HCT116 (cell line): Measurements from ENCODE around the gene PAQR4. TPM values are rescaled to one million over a fixed set of nuclear protein-coding genes. Genes with fewer than 3 reads are reported as not detected.
A peak's percentile ranks its signal among the peaks of the same experiment; 100 is the strongest.

ENCODE experiments used
- ATAC-seq: fragments of 200-7000 bp; cut with Tn5 transposase; 2 replicates; pipeline ENCODE4 v1.9.1; 2020; ENCODE audit warnings: mild to moderate bottlenecking, moderate library complexity
- BruUV-seq: library from RNA; stranded (reverse); fragments of 400-500 nt; replicated peaks from 2 replicates; lab custom pipeline; 2021; lab: Mats Ljungman, UMichigan
- CTCF ChIA-PET: fragments of 300-600 bp; sonication (Branson Sonifier 250); formaldehyde crosslinking; loops from one replicate; lab custom pipeline; 2021; ENCODE audit warnings: antibody characterized with exemption; lab: Charles Lee
- POLR2A ChIA-PET: fragments of 300-600, 350-600 bp; sonication (Branson Sonifier 250); formaldehyde crosslinking; loops from one replicate; lab custom pipeline; 2021; ENCODE audit warnings: antibody characterized with exemption; lab: Charles Lee
- RAD21 ChIA-PET, 2 experiments: fragments of 300-600 bp; sonication (Branson Sonifier 250); formaldehyde crosslinking; loops; one replicate each; lab custom pipeline; 2023; ENCODE audit warnings: low total read pairs in 2 of 2; ENCODE audit not compliant: uncharacterized antibody in 2 of 2, unreplicated experiment in 2 of 2, low non-redundant PET in 1 of 2; lab: Charles Lee
- DNase-seq: peaks from one replicate; pipeline ENCODE4 v3.0.0-alpha.2; 2010; ENCODE audit warnings: low read depth, low spot score
- H2AFZ ChIP-seq: fragments of 200-600 bp; shearing (Covaris generic), sonication (generic); 2 replicates; pipeline ENCODE4 v1.6.1; 2017; ENCODE audit warnings: low read depth, mixed run types, mixed read lengths, antibody characterized with exemption, low read length; ENCODE audit not compliant: poor library complexity, severe bottlenecking
- H3K27ac ChIP-seq: 2 replicates; pipeline ENCODE4 v1.5.1; 2012; ENCODE audit warnings: low read depth, low read length
- H3K27me3 ChIP-seq: fragments of 200-600 bp; sonication (generic); 2 replicates; pipeline ENCODE4 v1.6.1; 2016; ENCODE audit warnings: mixed run types, low read length, mixed read lengths; ENCODE audit not compliant: insufficient read depth
- H3K36me3 ChIP-seq, 2 experiments: fragments of 200-500 bp in 1 of 2; fragments of 200-600 bp in 1 of 2; sonication (Bioruptor generic) in 1 of 2; sonication (generic) in 1 of 2; 2 replicates each; pipeline versions ENCODE4 v1.5.1 to v1.6.1; 2014 to 2016; ENCODE audit warnings: low read length in 2 of 2, inconsistent platforms in 1 of 2, mixed read lengths in 1 of 2, mixed run types in 1 of 2; ENCODE audit not compliant: insufficient read depth in 2 of 2, control insufficient read depth in 1 of 2
- H3K4me1 ChIP-seq, 2 experiments: fragments of 200-600 bp in 1 of 2; sonication (generic) in 1 of 2; 2 replicates each; pipeline versions ENCODE4 v1.5.1 to v1.6.1; 2012 to 2017; ENCODE audit warnings: low read length in 2 of 2, inconsistent platforms in 1 of 2, mild to moderate bottlenecking in 1 of 2, mixed read lengths in 1 of 2, mixed run types in 1 of 2, moderate library complexity in 1 of 2; ENCODE audit not compliant: insufficient read depth in 2 of 2, control insufficient read depth in 1 of 2
- H3K4me2 ChIP-seq: fragments of 200-600 bp; sonication (generic); 2 replicates; pipeline ENCODE4 v1.6.1; 2017; ENCODE audit warnings: mixed run types, low read length, mixed read lengths
- H3K4me3 ChIP-seq, 2 experiments: fragments of 200-600 bp in 1 of 2; sonication (generic) in 1 of 2; replicated peaks in 1 of 2; 2 replicates each; pipeline ENCODE4 v1.5.1; 2011 to 2016; ENCODE audit warnings: low read length in 2 of 2, control low read depth in 1 of 2, low read depth in 1 of 2, mild to moderate bottlenecking in 1 of 2, mixed read lengths in 1 of 2, mixed run types in 1 of 2
- H3K79me2 ChIP-seq: fragments of 200-600 bp; sonication (generic); 2 replicates; pipeline ENCODE4 v1.6.1; 2017; ENCODE audit warnings: mild to moderate bottlenecking, mixed run types, low read length, moderate library complexity, mixed read lengths; ENCODE audit not compliant: insufficient read depth
- H3K9ac ChIP-seq: fragments of 200-600 bp; sonication (generic); 2 replicates; pipeline ENCODE4 v1.6.1; 2016; ENCODE audit warnings: low read length, mixed read lengths
- H3K9me2 ChIP-seq: fragments of 200-600 bp; sonication (generic), shearing (Covaris generic); 2 replicates; pipeline ENCODE4 v1.6.1; 2017; ENCODE audit warnings: mixed run types, mild to moderate bottlenecking, moderate library complexity; ENCODE audit not compliant: insufficient read depth
- H3K9me3 ChIP-seq, 2 experiments: fragments of 200-500 bp in 1 of 2; fragments of 200-600 bp in 1 of 2; sonication (Bioruptor generic) in 1 of 2; sonication (generic) in 1 of 2; 2 replicates each; pipeline ENCODE4 v1.6.1; 2014 to 2017; ENCODE audit warnings: low read length in 2 of 2, mixed read lengths in 2 of 2, inconsistent platforms in 1 of 2, low read depth in 1 of 2, mild to moderate bottlenecking in 1 of 2, mixed run types in 1 of 2, moderate library complexity in 1 of 2; ENCODE audit not compliant: control insufficient read depth in 1 of 2, insufficient read depth in 1 of 2
- H4K20me1 ChIP-seq: fragments of 200-600 bp; sonication (generic), shearing (Covaris generic); 2 replicates; pipeline ENCODE4 v1.6.1; 2017; ENCODE audit warnings: mixed run types, mild to moderate bottlenecking, moderate library complexity; ENCODE audit not compliant: insufficient read depth
- POLR2AphosphoS5 ChIP-seq: IDR thresholded peaks from 2 replicates; pipeline ENCODE4 v1.6.1; 2011; ENCODE audit warnings: mild to moderate bottlenecking, low read depth, low read length, moderate library complexity
- REST ChIP-seq: IDR thresholded peaks from 2 replicates; pipeline ENCODE4 v1.6.1; 2012; ENCODE audit warnings: low read depth
- ZFX ChIP-seq: fragments of 450-650 bp; IDR thresholded peaks from 2 replicates; pipeline ENCODE4 v1.6.1; 2017
- intact Hi-C: fragments of 100-400 bp; cut with micrococcal nuclease; formaldehyde crosslinking; loops from 2 replicates; pipeline ENCODE4 v1.10.0; 2022
- total RNA-seq: library from RNA; stranded (reverse); gene quantifications from one replicate; pipeline ENCODE4 v1.2.1, GENCODE V29; 2021; ENCODE audit not compliant: unreplicated experiment
- TF ChIP-seq, protein P1 (sequence below), 3 experiments: fragments of 200-600 bp in 1 of 3; sonication (generic) in 1 of 3; IDR thresholded peaks in 2 of 3; conservative IDR thresholded peaks in 1 of 3; 2 replicates each; pipeline ENCODE4 v1.5.1; 2012 to 2017; ENCODE audit warnings: low read depth in 2 of 3, low read length in 2 of 3, antibody characterized with exemption in 1 of 3, borderline replicate concordance in 1 of 3, control low read depth in 1 of 3, mild to moderate bottlenecking in 1 of 3, mixed read lengths in 1 of 3, mixed run types in 1 of 3, moderate library complexity in 1 of 3; ENCODE audit not compliant: insufficient read depth in 1 of 3

Gene PAQR4
- total RNA-seq, 1 experiment from 2014 or later = 45.6 TPM

- H3K9me3 ChIP-seq = no peaks in the 10 kb centered on the region
- ATAC-seq (peak; percentile 59), DNase-seq (no peak)
- peak overlapping the region; percentile 95 for H3K27ac ChIP-seq
- ChIA-PET CTCF (interaction anchor here (0.6 to 1.3 kb wide), 4 partner anchors 8 to 58 kb away, joined by 3 to 6 read pairs (median 4); no protein-coding TSS in a partner anchor), POLR2A (interaction anchor here (1.3 to 2.4 kb wide), 2 partner anchors 11 to 51 kb away, joined by 10 to 12 read pairs; partner anchors contain the start of genes PKMYT1 and TNFRSF12A), RAD21 (no interaction called here)
- peaks cover 19 to 48% of the 10 kb centered on the region in 2 experiments for H3K4me1 ChIP-seq
- H3K9ac ChIP-seq = peak overlapping the region; percentile 91
- intact Hi-C loops = no loop called here
- peak overlapping the region; percentile 89 for H3K4me2 ChIP-seq
- TF ChIP-seq REST (no peak), POLR2AphosphoS5 (peak; percentile 77), ZFX (peak; percentile 71)
- TF ChIP-seq, protein P1, sequence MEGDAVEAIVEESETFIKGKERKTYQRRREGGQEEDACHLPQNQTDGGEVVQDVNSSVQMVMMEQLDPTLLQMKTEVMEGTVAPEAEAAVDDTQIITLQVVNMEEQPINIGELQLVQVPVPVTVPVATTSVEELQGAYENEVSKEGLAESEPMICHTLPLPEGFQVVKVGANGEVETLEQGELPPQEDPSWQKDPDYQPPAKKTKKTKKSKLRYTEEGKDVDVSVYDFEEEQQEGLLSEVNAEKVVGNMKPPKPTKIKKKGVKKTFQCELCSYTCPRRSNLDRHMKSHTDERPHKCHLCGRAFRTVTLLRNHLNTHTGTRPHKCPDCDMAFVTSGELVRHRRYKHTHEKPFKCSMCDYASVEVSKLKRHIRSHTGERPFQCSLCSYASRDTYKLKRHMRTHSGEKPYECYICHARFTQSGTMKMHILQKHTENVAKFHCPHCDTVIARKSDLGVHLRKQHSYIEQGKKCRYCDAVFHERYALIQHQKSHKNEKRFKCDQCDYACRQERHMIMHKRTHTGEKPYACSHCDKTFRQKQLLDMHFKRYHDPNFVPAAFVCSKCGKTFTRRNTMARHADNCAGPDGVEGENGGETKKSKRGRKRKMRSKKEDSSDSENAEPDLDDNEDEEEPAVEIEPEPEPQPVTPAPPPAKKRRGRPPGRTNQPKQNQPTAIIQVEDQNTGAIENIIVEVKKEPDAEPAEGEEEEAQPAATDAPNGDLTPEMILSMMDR (IDR thresholded peaks at IDR 0.05 in 2 of 3, conservative IDR thresholded peaks at IDR 0.05 in 1 of 3; ENCODE audit: borderline replicate concordance in 1 of 3, insufficient read depth in 1 of 3, low read depth in 2 of 3, low read length in 2 of 3) = peak in 2 of 3 experiments; percentile 53 to 64; a peak in 4 of 6 replicates
- TF ChIP-seq, all 23 proteins: peak for 3
- peaks cover 6% of the 10 kb centered on the region; the same call in 1 of the 2 replicates for H4K20me1 ChIP-seq
- H2AFZ ChIP-seq = no peak overlapping the region
- no TSS peak for BruUV-seq
- H3K79me2 ChIP-seq = peaks cover 32% of the 10 kb centered on the region
- H3K36me3 ChIP-seq = peaks cover 5 to 9% of the 10 kb centered on the region in 2 experiments; a peak in 3 of 4 replicates
- H3K27me3 ChIP-seq = no peaks in the 10 kb centered on the region
- peak overlapping the region; percentile 66 to 79 for H3K4me3 ChIP-seq
- no peaks in the 10 kb centered on the region for H3K9me2 ChIP-seq
These were observed 685 bp downstream of the PAQR4 start for GRCh38 chr16:2969545-2970521.
